ENCODE results near the gene DCAF17. TPM values are rescaled to one million over a fixed set of nuclear protein-coding genes. Genes with fewer than 3 reads are reported as not detected.

Gene DCAF17
- total and polyA plus RNA-seq, 2 of the 13 experiments (the other 11 are each of a cell fraction or from before 2014, with no cell fraction given), result 13.7 to 30.0 TPM

DNA sequence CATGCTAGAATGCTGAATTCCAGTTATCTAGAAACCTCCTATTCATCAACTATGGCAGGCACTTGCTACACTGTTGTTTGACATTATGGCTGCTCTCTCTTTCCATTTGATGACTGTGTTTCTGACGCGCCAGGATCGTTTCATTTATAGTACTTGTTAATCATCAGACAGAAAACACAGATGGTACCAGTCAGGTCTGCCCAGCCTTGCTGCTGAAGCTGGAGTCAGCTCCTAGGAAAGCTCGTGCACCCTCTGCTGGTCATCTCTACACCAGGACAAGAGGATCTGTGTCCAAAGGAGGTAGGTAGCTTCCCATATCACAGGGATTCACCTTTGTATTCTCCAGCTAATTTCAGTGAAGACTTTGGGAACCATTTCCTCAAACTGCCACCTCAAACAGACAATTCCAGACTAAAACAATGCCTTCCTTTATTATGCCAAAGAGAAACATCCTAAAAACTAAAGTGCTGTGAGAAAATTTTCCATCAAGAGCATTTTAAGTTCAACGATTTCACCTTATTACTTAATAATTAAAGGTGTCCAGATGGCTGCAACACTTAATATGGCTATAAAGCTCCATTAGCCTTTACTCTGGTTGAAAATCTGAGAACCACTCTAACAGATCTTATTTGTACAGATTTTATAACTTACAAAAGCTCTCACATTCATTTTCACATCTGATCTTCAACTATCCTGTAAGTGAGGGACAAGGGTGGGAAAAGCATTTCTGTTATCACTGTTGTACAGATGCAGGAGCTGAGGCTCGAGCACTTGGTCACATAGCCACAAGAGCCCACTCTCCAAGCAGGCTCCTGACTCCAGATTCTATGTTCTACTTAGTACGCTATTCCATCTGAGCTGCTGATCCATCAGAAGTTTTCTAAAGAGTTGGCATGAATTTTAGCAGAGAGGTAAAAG, 17.8 kb upstream of the DCAF17 start (continued):
- TF ChIP-seq MED8 (CRISPR knock-in tag; IDR thresholded peaks at IDR 0.05; ENCODE audit: insufficient replicate concordance) (no peak), TFDP1 (CRISPR knock-in tag; IDR thresholded peaks at IDR 0.05; ENCODE audit: borderline replicate concordance) (no peak), TFAP4 (IDR thresholded peaks at IDR 0.05; ENCODE audit: borderline replicate concordance, low read depth) (peak; percentile 20; the same call in 1 of the 2 replicates), ZNF329 (CRISPR knock-in tag; IDR thresholded peaks at IDR 0.05; ENCODE audit: low read depth) (no peak), ZNF777 (CRISPR knock-in tag; IDR thresholded peaks at IDR 0.05) (no peak), RFXAP (CRISPR knock-in tag; IDR thresholded peaks at IDR 0.05; ENCODE audit: borderline replicate concordance) (no peak), ZNF451 (CRISPR knock-in tag; IDR thresholded peaks at IDR 0.05) (no peak), SOX6 (IDR thresholded peaks at IDR 0.05) (no peak), SOX6 (CRISPR knock-in tag; IDR thresholded peaks at IDR 0.05) (peak; percentile 50), SIX1 (CRISPR knock-in tag; IDR thresholded peaks at IDR 0.05; ENCODE audit: borderline replicate concordance) (0 out of 2 replicates have a peak, but pooled peaks have one; percentile 40), ZSCAN25 (CRISPR knock-in tag; IDR thresholded peaks at IDR 0.05) (no peak), ZNF205 (CRISPR knock-in tag; IDR thresholded peaks at IDR 0.05) (0 out of 2 replicates have a peak, but pooled peaks have one; percentile 25), STAG1 (CRISPR knock-in tag; IDR thresholded peaks at IDR 0.05) (peak; percentile 97), MLX (CRISPR knock-in tag; IDR thresholded peaks at IDR 0.05) (no peak), ZNF235 (CRISPR knock-in tag; IDR thresholded peaks at IDR 0.05; ENCODE audit: borderline replicate concordance) (no peak), ZNF337 (CRISPR knock-in tag; IDR thresholded peaks at IDR 0.05; ENCODE audit: borderline replicate concordance, low read depth) (no peak), CCDC6 (CRISPR knock-in tag; IDR thresholded peaks at IDR 0.05) (peak; percentile 26; the same call in 1 of the 2 replicates)
- TF ChIP-seq, protein P1, sequence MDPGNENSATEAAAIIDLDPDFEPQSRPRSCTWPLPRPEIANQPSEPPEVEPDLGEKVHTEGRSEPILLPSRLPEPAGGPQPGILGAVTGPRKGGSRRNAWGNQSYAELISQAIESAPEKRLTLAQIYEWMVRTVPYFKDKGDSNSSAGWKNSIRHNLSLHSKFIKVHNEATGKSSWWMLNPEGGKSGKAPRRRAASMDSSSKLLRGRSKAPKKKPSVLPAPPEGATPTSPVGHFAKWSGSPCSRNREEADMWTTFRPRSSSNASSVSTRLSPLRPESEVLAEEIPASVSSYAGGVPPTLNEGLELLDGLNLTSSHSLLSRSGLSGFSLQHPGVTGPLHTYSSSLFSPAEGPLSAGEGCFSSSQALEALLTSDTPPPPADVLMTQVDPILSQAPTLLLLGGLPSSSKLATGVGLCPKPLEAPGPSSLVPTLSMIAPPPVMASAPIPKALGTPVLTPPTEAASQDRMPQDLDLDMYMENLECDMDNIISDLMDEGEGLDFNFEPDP (CRISPR knock-in tag; conservative IDR thresholded peaks at IDR 0.05), result no peak
- TF ChIP-seq, protein P2, sequence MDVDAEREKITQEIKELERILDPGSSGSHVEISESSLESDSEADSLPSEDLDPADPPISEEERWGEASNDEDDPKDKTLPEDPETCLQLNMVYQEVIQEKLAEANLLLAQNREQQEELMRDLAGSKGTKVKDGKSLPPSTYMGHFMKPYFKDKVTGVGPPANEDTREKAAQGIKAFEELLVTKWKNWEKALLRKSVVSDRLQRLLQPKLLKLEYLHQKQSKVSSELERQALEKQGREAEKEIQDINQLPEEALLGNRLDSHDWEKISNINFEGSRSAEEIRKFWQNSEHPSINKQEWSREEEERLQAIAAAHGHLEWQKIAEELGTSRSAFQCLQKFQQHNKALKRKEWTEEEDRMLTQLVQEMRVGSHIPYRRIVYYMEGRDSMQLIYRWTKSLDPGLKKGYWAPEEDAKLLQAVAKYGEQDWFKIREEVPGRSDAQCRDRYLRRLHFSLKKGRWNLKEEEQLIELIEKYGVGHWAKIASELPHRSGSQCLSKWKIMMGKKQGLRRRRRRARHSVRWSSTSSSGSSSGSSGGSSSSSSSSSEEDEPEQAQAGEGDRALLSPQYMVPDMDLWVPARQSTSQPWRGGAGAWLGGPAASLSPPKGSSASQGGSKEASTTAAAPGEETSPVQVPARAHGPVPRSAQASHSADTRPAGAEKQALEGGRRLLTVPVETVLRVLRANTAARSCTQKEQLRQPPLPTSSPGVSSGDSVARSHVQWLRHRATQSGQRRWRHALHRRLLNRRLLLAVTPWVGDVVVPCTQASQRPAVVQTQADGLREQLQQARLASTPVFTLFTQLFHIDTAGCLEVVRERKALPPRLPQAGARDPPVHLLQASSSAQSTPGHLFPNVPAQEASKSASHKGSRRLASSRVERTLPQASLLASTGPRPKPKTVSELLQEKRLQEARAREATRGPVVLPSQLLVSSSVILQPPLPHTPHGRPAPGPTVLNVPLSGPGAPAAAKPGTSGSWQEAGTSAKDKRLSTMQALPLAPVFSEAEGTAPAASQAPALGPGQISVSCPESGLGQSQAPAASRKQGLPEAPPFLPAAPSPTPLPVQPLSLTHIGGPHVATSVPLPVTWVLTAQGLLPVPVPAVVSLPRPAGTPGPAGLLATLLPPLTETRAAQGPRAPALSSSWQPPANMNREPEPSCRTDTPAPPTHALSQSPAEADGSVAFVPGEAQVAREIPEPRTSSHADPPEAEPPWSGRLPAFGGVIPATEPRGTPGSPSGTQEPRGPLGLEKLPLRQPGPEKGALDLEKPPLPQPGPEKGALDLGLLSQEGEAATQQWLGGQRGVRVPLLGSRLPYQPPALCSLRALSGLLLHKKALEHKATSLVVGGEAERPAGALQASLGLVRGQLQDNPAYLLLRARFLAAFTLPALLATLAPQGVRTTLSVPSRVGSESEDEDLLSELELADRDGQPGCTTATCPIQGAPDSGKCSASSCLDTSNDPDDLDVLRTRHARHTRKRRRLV (CRISPR knock-in tag; IDR thresholded peaks at IDR 0.05), result no peak
- TF ChIP-seq, protein P3, sequence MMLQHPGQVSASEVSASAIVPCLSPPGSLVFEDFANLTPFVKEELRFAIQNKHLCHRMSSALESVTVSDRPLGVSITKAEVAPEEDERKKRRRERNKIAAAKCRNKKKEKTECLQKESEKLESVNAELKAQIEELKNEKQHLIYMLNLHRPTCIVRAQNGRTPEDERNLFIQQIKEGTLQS (CRISPR knock-in tag; IDR thresholded peaks at IDR 0.05), result no peak
